Measurements from ENCODE around the gene GGCX.

The GGCX gene

GRCh38 chr2:85505551-85506238, 55.6 kb downstream of the GGCX start:
- DNase-seq: no peak

GRCh38 chr2:85504778-85505261, 56.5 kb downstream of the GGCX start:
- no peak for DNase-seq

- no peak for DNase-seq
Measured at GRCh38 chr2:85503851-85504777, 57.2 kb downstream of the GGCX start.

- no peak for DNase-seq
Measured at GRCh38 chr2:85503168-85503850, 58.0 kb downstream of the GGCX start.

- DNase-seq: no peak
Measured at GRCh38 chr2:85502720-85503119, 58.6 kb downstream of the GGCX start.

GRCh38 chr2:85501248-85501647, 60.0 kb downstream of the GGCX start:
- DNase-seq: no peak

GRCh38 chr2:85497944-85498630, 63.2 kb downstream of the GGCX start:
- DNase-seq: no peak

GRCh38 chr2:85496436-85496835, 64.9 kb downstream of the GGCX start:
- DNase-seq: no peak

Measured in KG1 (cell line).